Activated T-helper 1 cell treated with Interleukin-2 at 50 U/mL for 16 hours (primary cell): ENCODE results near the gene PARP1.

Source experiments
- DNase-seq: peaks from one replicate; pipeline ENCODE4 v3.0.0-alpha.2; 2020; ENCODE audit warnings: low read depth

The PARP1 gene

DNA sequence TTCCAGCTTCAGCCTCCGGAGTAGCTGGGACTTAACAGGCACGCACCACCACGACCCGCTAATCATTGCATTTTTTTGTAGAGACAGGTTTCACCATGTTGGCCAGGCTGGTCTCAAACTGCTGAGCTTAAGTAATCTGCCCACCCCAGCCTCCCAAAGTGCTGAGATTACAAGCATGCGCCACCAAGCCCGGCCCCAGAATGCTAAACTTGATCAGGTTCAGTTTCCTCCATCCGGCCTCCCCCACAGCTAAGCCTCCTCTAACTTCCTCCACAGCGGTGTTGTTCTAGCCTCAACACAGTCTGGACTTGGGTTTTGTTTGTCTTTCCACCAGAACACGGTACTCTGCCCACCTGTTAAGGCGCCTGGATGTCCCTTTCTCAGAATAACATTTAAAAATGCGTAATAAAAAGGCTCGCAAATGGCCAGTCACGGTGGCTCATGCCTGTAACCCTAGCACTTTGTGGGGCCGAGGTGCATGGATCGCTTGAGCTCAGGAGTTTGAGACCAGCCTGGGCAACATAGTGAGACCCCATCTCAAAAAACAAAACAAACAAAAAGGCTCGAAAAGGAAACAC, 2.4 kb downstream of the PARP1 start:
- no peak for DNase-seq

DNA sequence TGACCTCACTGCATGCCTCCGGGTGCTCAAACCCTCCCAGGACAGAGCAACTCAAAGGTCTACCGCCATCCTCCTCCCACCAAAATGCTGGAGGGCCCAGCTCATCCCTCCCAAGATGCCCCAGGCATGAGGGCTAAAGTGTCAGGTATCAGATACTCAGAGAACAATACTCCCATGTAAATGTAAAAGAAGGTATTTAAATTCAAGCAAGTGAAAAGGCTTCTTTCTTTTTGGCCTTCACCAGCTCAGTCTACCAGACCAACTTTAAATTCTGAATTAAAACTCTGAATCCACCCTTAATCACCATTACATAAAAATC, 3.0 kb downstream of the PARP1 start:
- no peak for DNase-seq

DNA sequence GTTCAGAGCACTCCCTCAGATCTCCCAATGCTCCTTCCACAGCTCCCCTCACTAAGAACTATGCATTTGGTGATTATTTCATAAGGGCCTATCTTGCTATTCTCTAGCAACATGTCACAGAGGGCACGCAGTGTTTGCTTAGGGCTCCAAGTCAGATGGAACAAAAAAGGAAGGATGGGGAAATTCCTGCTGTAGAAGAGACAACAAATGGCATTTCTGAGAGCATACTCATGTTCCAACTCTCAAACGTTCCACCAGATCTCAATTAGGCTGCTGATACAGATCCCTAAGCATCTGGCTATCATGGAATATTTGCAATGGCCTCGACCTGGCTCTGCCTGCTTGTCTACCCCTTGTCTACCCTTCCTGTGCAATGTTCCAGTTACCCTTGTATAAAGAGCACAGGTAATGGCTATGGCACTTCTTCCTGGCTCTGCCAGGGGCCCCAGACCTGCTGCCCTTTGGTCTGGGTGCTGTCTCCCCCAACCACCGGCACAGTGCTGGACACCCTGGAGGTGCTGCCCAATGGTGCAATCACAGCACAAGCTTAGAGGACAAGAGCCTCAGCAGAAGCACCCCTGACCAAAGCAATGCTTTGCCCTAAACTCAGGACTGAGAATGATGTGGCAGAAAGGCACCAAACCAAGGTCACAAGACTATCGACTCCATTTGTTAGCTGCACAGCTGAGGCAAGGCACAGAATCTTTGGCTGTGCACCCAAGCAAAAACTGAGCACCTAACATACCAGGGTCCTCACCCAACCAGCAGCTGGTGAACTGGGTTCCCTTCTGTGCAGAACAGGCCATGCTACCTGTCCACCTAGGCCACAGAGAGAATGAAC, 3.6 kb downstream of the PARP1 start:
- no peak for DNase-seq

DNA sequence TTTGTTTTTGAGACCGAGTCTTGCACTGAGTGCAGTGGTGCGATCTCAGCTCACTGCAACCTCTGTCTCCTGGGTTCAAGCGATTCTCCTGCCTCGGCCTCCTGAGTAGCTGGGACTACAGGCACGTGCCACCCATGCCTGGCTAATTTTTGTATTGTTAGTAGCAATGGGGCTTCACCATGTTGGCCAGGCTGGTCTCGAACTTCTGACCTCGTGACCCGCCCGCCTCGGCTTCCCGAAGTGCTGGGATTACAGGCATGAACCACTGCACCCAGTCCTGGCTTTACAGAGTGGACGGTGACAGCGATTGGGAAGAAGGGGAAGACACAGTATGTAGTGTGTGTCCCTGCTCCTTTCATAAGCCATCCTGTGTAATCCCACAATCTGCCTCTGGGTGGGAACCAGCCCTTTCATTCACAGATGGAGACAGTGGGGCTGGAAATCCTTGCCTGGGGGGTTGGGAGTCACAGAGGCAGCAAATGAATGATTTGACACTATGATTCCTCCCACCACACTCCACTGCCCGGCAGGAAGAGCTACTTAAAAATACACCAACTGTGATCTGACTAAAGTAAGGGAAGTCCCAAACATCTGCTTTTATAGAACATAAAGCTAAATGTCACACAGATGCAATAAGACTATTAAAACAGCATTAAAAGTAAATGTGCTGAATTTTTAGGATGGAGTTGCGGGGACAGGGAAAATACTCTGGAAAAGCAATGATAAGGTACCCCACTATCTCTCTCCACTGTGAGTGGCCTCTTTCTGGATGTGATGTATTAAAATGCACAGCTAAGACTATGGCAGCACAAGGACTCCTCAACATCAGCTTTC, 4.5 kb downstream of the PARP1 start:
- DNase-seq = no peak

DNA sequence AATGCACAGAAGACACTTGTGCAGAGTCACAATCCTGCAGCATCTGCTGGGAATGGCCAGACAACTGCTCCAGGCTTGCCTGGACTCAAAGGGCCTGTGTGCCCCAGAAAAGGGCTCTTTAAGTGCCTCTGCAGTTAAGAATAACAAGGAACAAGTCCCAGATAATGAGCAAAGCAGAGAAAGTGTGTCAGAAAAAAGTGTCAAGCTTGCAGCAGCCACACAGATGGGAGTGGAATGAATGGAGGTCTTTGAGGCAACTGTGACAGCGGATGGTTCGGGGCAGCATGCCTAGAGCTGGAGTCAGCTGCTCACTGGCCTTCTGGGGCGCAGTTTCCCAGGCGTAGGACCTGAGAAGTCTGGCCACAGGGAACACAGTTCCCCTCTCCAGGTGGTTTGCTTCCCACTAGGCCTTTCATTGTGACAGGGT, 5.1 kb downstream of the PARP1 start:
- DNase-seq = no peak

DNA sequence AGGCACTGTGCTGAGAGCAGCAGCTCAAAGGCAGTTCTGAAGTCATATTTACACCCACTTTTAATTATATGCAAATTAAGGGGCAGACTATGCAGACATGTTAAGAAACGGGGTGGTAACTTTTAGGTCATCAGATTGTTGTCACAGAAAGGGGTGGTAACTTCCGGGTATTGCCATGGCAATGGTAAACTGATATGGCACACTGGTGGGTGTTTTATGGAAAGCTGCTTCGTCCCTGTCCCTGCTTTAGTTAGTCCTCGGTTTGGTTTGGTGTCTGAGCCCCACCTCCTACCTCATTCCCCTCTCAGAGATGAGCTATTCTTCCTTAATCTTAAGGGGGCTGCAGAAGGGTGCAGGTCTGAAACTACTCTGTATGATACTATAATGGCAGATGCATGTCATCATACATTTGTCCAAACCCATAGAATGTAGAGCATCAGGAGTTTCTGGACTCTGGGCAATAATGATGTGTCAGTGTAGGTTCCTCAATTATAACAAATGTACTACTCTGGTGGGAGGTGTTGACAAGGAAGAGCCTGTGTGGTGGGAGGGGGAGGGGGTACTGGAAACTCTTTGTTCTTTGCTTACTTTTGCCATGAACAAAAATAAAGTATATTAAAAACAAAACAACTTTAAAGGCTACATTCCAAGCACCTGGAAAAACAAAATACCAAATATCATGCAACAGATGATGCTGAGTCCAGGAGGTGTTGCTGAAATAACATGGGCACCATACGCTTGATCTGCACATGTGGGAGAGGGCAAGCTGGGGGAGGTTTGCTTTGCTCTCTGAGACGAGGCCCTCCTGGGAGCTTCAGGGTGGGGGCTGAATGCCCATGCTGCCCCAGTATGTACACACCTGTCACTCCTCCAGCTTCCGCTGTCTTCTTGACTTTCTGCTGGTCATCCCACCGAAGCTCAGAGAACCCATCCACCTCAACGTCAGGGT, 6.3 kb downstream of the PARP1 start:
- no peak for DNase-seq

DNA sequence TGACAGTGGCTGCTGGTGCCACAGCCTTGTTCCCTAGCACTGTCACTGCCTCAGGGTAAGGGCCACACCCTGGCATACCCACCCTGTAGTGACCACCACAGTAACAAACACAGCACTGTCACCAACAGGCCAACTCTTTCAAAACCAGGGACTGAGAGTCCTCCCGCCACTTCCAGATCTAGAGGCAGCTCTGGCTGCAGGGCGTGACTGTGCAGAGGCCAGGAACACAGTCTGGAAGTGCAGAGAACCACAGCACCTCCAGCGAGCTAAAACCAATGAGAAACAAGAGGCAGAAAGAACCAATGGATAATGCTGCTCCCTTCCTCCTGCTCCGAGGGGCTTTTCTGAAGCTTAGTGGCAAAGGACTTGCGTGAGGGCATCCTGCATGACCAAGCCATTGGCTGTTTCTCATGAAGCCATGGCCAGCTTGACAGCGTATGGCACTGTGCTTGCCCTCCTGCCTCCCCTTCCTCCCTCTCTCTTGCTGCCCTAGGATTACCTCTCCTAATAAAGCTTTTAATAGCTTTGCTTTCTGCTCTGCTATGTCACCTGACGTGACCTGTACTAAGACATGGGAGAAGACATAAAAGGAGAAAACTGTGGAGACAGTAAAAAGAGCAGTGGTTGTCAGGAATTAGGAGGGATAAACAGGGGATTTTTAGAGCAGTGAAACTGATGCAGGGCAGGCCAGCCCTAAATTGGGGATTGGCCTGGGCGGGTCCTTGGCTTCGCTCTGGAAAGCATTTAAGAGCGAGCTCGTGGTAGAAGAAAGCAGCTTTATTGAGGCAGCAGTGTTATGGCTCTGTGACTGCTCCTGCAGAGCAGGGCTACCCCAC, 7.2 kb downstream of the PARP1 start:
- no peak for DNase-seq

DNA sequence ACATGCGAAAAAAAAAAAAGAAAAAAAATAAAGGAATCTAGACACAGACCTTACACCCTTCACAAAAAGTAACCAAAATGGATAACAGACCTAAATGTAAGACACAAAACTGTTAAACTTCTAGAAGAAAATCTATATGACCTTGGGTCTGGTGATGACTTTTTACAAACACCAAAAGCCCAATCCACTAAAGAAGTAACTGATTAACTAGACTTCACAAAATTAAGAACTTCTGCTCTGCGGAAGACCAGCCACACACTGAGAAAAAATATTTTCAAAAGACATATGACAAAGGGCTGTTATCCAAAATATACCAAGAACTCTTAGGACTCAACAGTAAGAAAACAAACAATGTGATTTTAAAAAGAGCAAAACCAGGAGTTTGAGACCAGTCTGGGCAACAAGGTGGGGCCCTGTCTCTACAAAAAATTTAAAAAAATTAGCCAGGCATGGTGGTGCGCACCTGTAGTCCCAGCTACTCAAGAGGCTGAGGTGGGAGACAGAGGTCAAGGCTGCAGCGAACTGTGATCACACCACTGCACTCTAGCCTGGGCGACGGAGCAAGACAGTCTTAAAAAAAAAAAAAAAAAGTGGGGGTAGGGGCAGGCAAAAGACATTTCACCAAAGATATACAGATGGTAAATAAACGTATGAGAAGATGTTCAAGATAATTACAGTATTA, 9.8 kb downstream of the PARP1 start:
- no peak for DNase-seq

DNA sequence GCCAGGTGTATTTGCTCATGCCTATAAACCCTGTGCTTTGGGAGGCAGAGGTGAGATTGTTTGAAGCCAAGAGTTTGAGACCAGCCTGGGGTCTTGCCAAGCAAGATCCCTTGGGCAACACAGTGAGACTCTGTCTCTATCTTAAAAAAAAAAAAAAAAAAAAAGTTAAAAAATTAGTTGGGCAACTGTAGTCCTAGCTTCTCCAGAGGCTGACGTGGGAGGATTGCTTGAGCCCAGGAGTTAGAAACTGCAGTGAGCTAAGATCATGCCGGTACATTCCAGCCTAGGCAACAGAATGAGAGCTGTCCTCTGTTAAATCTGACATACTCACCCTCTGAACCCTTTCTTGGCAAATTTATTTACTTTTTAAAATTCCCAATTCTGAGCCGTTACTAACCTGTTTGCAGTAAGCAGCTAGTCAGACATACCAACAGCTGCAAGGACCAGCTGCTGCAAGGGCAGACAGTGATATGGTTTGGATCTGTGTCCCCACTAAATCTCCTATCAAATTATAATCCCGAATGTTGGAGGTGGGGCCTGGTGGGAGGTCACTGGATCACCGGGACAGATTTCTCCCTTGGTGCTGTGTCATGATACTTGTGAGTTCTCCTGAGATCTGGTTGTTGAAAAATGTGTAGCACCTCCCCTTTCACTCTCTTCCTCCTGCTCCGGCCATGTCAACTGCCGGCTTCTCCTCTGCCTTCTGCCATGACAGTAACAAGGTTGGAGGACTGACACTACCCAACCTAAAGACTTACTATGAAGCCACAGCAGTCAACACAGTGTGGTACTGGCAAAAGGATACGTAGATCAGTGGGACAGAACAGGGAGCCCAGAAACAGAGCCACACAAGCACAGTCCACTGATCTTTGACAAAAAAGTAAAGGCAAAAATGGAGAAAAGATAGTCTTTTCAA, 10.6 kb downstream of the PARP1 start:
- no peak for DNase-seq

DNA sequence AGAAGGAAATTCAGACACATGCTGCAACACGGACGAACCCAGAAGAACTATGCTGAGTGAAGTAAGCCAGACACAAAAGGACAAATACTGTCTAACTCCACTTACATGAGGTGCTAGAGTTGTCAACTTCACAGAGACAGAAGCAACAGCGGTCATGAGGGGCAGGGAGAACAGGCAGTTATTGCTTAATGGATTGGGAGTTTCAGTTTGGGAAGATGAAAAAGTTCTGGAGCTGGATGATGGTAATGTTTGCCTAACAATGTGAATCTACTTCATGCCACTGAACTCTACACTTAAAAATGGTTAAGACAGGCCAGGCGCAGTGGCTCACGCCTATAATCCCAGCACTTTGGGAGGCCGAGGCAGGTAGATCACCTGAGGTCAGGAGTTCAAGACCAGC, 12.1 kb downstream of the PARP1 start:
- DNase-seq = no peak

DNA sequence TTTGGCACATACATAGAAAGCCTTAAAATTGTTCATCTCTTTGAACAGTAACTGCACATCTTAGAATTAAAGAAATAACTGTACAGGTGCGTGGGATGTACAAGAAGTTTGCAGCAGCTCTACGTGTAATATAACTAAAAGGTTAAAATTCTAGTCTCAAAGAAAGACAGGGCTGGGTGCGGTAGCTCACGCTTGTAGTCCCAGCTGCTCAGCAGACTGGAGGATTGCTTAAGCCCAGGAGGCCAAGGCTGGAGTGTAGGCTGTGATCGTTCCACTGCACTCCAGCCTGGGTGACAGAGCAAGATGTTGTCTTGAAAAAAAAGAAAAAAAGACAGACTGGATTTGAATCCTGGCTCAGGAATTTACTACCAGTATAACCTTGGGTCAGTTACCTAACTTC, 13.4 kb downstream of the PARP1 start:
- no peak for DNase-seq

DNA sequence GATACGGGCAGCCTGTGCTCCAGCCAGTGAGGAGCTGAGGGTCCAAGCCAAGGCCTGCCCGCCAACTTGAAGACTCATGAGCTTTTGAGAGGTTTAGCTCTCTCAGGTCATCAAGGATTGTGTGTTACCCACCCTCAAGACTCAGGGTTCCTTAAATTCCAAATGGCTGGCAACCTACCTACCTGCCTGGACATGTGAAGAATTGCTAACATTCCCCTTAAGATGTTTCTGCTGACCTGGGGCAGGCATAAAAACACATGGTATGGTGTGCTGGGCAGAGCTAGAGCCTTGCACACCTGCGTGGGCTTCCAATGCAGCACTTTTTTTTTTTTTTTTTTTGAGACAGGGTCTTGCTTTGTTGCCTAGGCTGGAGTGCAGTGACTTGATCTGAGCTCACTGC, 17.2 kb downstream of the PARP1 start:
- no peak for DNase-seq

DNA sequence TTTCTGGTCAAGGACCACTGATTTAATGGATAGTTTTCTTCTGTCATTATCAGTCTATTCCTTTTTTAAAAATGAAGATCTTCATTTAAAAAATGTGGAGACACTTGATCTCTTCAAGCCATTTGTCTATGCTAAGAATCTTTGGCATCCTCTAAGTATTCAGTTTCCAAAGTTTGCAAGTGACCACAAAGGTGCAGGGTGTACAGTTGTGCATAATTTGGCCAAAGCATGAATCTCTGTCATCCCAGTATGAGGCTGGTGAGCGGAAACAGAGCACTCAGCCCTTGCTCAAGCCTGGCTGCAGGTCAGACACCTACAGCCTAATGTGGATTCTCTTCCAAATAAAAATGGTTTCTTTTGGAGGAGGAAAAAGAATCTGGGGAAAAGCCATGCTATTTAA, 19.8 kb downstream of the PARP1 start:
- DNase-seq = no peak

DNA sequence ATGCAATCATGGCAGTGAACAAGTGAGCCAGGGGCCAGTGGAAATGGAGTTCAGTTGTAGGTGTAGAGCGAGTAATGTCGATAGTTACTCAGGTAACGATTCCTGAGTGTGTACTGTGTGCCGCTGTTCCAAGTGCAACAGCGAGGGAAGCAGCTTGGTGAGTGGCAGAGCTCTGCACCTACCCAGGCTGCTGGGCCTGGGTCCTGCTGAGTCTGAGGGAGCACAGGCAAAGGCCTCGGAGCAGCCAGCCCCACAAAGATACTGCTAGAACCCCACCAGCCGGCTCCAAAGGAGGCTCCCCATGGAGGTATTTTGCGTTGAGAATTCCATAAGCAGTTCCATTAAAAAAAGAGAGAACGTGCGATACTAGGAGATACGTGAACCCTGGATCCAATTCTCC, 23.2 kb downstream of the PARP1 start:
- DNase-seq = no peak

DNA sequence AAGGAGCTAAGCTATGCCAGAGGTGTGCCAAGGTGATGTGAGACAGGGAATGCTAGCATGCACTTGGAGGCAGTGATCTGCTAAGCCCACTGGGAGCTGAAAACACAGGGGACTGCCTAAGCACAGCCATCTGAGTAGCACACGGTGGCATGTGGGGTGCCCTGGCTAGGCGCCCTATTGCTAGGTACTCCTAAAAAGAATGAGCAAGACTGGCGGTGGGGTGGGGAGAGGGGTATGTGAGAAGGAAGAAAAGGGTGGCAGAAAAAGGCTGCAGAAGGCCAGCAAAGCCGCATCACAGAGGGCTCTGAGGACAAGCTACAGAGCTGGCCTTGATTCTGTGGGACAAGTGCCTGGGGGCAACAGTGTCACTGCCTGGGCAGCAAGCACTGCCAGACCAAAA, 23.9 kb downstream of the PARP1 start:
- DNase-seq = no peak

DNA sequence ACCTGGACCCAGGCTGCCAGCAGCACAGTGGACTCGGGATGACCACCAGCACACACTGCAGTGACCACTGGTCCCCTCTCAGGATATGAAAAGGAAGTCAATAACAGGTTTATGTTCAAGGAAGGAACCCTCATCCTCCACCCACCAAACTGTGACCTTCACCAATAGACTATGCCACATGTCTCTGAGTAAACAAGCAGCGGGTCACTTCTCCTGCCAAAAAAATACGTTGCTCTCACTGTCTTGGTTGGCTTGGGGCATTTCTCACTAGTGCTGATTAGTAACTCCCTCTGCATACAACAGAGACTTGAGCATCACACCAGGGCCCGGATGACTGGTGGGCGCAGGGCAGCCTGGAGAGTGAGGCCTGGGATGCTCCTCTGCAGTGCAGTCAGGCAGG, 25.9 kb downstream of the PARP1 start:
- DNase-seq = no peak

DNA sequence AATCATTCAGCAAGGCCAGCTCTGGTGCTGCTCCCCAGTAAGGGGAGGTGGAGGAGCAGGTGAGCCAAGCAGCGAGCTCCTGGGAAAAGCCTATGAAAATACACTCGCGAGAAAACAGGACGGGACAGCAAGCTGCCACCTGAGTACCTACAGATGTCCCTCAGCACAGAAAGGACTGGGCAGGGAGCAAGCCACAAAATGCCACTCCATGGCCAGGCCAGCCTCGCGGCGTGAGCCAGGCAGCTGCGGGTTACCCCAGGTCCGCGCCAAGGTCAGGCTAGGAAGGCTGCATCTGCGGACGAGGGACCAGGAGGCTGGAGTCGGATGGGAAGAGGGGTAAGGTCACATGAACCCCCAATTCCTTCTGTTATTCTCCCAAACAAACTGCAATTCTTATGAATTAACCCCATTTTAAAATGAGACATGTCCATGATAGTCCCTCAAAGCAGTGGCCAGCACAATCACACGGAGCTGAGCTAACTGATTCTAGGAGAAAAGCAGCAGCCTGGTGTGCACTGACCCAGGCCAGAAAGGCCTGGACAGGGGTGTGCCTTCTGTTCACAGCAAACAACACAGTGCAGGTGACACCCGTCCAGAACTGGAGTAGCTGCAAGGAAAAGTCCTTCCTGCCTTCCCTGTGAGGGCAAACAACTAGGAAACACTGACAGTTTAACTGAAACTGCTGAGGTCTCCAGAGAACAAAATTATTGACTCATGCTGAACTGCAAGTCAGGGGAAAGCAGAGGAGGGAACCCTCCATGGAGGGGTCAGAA, 26.5 kb downstream of the PARP1 start:
- no peak for DNase-seq

DNA sequence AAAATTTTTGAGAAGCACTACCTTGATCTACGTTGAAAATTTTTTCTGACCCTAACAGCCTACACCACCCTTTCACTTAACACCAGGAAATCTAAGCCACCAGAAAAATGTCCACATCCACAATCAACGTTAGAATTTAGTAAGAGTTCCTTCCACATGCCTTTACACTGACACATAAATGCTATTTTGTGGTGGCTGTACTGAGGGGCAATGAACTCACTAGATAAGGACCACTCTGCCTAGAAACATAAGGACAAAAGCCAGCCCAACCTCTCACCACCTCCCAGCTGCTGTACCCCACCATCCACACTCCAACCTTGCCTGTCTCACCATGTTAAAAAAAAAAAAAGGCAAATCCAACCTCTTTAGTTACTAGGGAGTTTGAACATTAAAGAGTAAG, 29.8 kb downstream of the PARP1 start:
- DNase-seq = no peak

DNA sequence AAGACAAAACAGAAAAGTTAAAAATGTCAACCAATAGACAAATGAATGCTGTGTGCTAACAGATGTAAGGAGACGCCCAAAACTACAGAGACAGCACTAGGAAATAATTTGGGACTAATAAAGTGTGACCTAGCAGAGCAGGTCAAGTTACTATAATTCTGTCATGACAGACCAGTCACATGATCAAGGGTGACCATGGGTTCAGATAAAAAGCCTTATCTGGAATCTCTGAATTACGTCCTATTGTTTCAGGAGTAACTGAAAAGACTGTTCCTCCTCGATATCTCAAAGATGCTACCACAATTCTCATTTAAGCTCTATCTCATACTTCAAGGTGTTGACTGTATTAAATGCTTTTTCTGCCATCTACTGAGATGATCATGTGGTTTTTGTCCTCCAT, 31.6 kb downstream of the PARP1 start:
- no peak for DNase-seq
